Hair follicular keratinocyte (primary cell): ENCODE measurements around the gene NXPH2. TPM values are rescaled to one million over a fixed set of nuclear protein-coding genes. Genes with fewer than 3 reads are reported as not detected.

Experiments used
- total RNA-seq: library from RNA; depleted of rRNA; stranded (reverse); fragments of >200 nt; gene quantifications from 2 replicates; pipeline ENCODE4 v1.2.3, GENCODE V29; 2015

Gene NXPH2
- total RNA-seq: 0.27 TPM in 1 of 2 replicates, not detected in the other

GRCh38 chr2:138779781-138780445 lies at the start of gene NXPH2:
Gene NXPH2, minus strand, starts transcription at chr2:138780390. Its CDS starts 149 bp downstream, at chr2:138780241.

